ENCODE measurements around the gene CDKN2B-AS1. TPM values are rescaled to one million over a fixed set of nuclear protein-coding genes. Genes with fewer than 3 reads are reported as not detected.

CDKN2B-AS1 gene
- total RNA-seq, 1 donor = 9.5 TPM

GRCh38 chr9:22028394-22028793, 33.8 kb downstream of the CDKN2B-AS1 start:
- TF ChIP-seq CTCF (IDR thresholded peaks at IDR 0.05; ENCODE audit: insufficient read depth, low read depth, low read length) = no peak
- no peak for DNase-seq (ENCODE audit: low read depth)
- H3K4me3 ChIP-seq (ENCODE audit: low read depth, low read length) = no peak overlapping the region

DNA sequence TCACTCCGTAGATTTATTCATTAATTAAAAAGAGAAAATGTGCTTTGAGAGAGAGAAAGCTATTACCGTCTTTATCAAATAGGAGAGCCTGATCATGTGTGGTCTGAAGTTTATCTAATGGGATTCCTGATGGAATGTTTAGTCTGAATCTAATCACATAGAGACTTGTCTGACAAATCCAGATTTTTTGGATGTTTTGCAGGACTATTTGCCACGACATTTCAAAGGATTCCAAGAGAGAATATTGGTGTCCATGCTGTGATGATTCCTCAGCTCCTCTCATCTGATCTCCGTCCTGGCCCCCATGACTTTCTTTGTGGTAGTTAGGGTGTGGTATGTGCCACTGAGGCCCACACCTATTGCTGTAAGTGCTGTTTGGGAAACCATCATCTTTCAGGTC, 34.6 kb downstream of the CDKN2B-AS1 start:
- DNase-seq (ENCODE audit: low read depth) = no peak
- H3K4me3 ChIP-seq (ENCODE audit: low read depth, low read length) = no peak overlapping the region
- no peak for TF ChIP-seq CTCF (IDR thresholded peaks at IDR 0.05; ENCODE audit: insufficient read depth, low read depth, low read length)

DNA sequence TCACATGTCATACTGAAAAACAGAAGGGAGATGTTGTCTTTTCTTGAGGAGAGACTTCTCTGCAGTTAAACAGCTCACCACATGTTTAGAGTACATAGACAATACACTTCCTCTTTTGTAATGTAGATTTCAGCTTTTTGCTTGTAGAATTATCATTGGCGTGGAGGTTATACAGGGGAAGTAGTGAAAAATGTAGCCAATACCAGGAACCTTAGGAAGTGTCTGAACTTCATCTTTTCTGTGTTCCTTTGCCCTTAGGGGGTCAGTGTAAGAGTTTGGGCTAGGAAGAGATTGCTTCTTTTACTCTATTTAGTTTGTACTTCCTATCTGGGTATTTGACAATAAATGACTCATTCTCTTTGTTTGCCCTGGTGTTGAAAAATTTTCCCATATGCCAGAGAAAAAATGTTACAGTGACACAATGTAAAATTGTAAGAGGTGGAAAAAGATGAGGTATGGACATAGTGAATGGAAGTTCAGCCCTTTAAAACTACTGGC, 35.6 kb downstream of the CDKN2B-AS1 start:
- DNase-seq (ENCODE audit: low read depth) = peak; percentile 81

GRCh38 chr9:22031655-22032411, 37.2 kb downstream of the CDKN2B-AS1 start:
- TF ChIP-seq CTCF (IDR thresholded peaks at IDR 0.05; ENCODE audit: insufficient read depth, low read depth, low read length) = no peak
- no peak overlapping the region for H3K4me3 ChIP-seq (ENCODE audit: low read depth, low read length)
- no peak for DNase-seq (ENCODE audit: low read depth)

More for the DNA sequence above, 35.6 kb downstream of the CDKN2B-AS1 start:
- TF ChIP-seq CTCF (IDR thresholded peaks at IDR 0.05; ENCODE audit: insufficient read depth, low read depth, low read length) = no peak
- no peak overlapping the region for H3K4me3 ChIP-seq (ENCODE audit: low read depth, low read length)

- no peak for DNase-seq (ENCODE audit: low read depth)
- no peak for TF ChIP-seq CTCF (IDR thresholded peaks at IDR 0.05; ENCODE audit: insufficient read depth, low read depth, low read length)
- H3K4me3 ChIP-seq (ENCODE audit: low read depth, low read length) = no peak overlapping the region
Measured at GRCh38 chr9:22033012-22033630, 38.5 kb downstream of the CDKN2B-AS1 start.

DNA sequence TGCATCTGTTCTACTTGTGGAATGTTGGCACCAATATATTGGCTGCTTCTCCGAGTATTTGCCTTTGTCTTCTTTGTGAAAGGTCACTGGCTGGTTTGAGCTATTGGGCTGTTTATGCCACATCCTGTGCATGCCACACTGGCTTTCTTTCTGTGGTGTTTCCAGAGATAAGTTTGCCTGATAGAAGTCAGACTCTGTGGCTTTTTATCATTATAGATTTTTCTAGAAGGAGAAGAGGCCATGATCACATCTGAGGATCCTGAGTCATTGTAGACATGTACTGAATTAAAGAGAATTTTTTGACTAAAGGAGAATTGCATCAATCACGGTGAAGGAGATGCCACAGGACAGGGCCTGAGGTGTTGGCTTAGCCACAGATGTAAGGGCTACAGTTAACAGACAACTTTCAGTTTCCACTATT, 41.0 kb downstream of the CDKN2B-AS1 start:
- no peak for DNase-seq (ENCODE audit: low read depth)
- H3K4me3 ChIP-seq (ENCODE audit: low read depth, low read length) = no peak overlapping the region
- TF ChIP-seq CTCF (IDR thresholded peaks at IDR 0.05; ENCODE audit: insufficient read depth, low read depth, low read length) = no peak
